H1 (cell line): ENCODE results near the gene LHX5. TPM values are rescaled to one million over a fixed set of nuclear protein-coding genes. Genes with fewer than 3 reads are reported as not detected.
A peak's percentile ranks its signal among the peaks of the same experiment; 100 is the strongest.

Experiments
- CTCF ChIA-PET: fragments of 300-600 bp; sonication (Branson Sonifier 250); formaldehyde crosslinking; loops from one replicate; lab custom pipeline; 2021; ENCODE audit not compliant: partially characterized antibody; lab: Charles Lee
- POLR2A ChIA-PET: fragments of 300-600 bp; sonication (Branson Sonifier 250); formaldehyde crosslinking; loops from one replicate; lab custom pipeline; 2021; ENCODE audit warnings: inconsistent platforms; ENCODE audit not compliant: partially characterized antibody; lab: Charles Lee
- DNase-seq, 2 experiments: peaks; one replicate each; pipeline versions ENCODE4 v3.0.0 to v3.0.0-alpha.2; 2010 to 2022; ENCODE audit warnings: low spot score in 2 of 2, low read depth in 1 of 2, mixed read lengths in 1 of 2
- FAIRE-seq: peaks from 2 replicates; lab custom pipeline; 2011; peaks lifted over from hg19 to GRCh38; lab: Jason Lieb, UNC
- H2AFZ ChIP-seq: 2 replicates; pipeline ENCODE4 v1.8.1; 2012; ENCODE audit warnings: low read length, inconsistent platforms
- H2AK5ac ChIP-seq: 2 replicates; pipeline ENCODE4 v1.6.1; 2013; ENCODE audit warnings: low read depth, low read length
- H2BK120ac ChIP-seq: replicated peaks from 2 replicates; pipeline ENCODE3; 2013; ENCODE audit warnings: low read depth, low read length, inconsistent platforms
- H2BK12ac ChIP-seq: 2 replicates; pipeline ENCODE4 v1.6.1; 2013; ENCODE audit warnings: low read depth, low read length
- H2BK15ac ChIP-seq: 2 replicates; pipeline ENCODE4 v1.6.1; 2013; ENCODE audit warnings: low read length
- H2BK20ac ChIP-seq: 2 replicates; pipeline ENCODE4 v1.6.1; 2013; ENCODE audit warnings: low read length
- H2BK5ac ChIP-seq: 2 replicates; pipeline ENCODE4 v1.6.1; 2013; ENCODE audit warnings: low read depth, low read length
- H3K14ac ChIP-seq: 2 replicates; pipeline ENCODE4 v1.6.1; 2013; ENCODE audit warnings: inconsistent platforms; ENCODE audit not compliant: insufficient read length
- H3K18ac ChIP-seq: 2 replicates; pipeline ENCODE4 v1.6.1; 2013; ENCODE audit warnings: low read length; ENCODE audit errors: extremely low read depth
- H3K23ac ChIP-seq: 2 replicates; pipeline ENCODE4 v1.6.1; 2013; ENCODE audit warnings: inconsistent platforms; ENCODE audit not compliant: insufficient read length
- H3K23me2 ChIP-seq: 2 replicates; pipeline ENCODE4 v1.6.1; 2013; ENCODE audit warnings: low read depth, low read length
- H3K27ac ChIP-seq: 2 replicates; pipeline ENCODE4 v1.6.1; 2011; ENCODE audit warnings: low read depth, low read length, inconsistent platforms
- H3K27me3 ChIP-seq, 4 experiments: replicated peaks in 1 of 4; 1 replicate in 1 of 4; 2 replicates in 3 of 4; pipeline versions ENCODE4 v1.6.1 to v1.8.1; 2011 to 2013; ENCODE audit warnings: low read length in 3 of 4, mild to moderate bottlenecking in 3 of 4, inconsistent platforms in 2 of 4, mixed read lengths in 2 of 4, moderate library complexity in 1 of 4; ENCODE audit not compliant: control insufficient read depth in 3 of 4, insufficient read depth in 3 of 4; ENCODE audit errors: extremely low read depth in 1 of 4
- H3K36me3 ChIP-seq, 4 experiments: 2 replicates each; pipeline versions ENCODE4 v1.6.1 to v1.8.1; 2011 to 2013; ENCODE audit warnings: mild to moderate bottlenecking in 4 of 4, low read length in 3 of 4, moderate library complexity in 2 of 4, control low read depth in 1 of 4, inconsistent platforms in 1 of 4; ENCODE audit not compliant: insufficient read depth in 4 of 4, control insufficient read depth in 2 of 4
- H3K4ac ChIP-seq: replicated peaks from 2 replicates; pipeline ENCODE3; 2013; ENCODE audit warnings: low read length, low read depth, mixed read lengths, inconsistent platforms; ENCODE audit not compliant: insufficient read length
- H3K4me1 ChIP-seq, 4 experiments: replicated peaks in 1 of 4; 1 replicate in 1 of 4; 2 replicates in 3 of 4; pipeline versions ENCODE4 v1.6.1 to v1.8.1; 2011 to 2013; ENCODE audit warnings: low read length in 3 of 4, inconsistent platforms in 2 of 4, mixed read lengths in 1 of 4; ENCODE audit not compliant: insufficient read depth in 4 of 4, control insufficient read depth in 3 of 4
- H3K4me2 ChIP-seq, 2 experiments: 2 replicates each; pipeline versions ENCODE4 v1.6.1 to v1.8.1; 2011 to 2013; ENCODE audit warnings: low read depth in 2 of 2, low read length in 2 of 2, control low read depth in 1 of 2, inconsistent platforms in 1 of 2, mild to moderate bottlenecking in 1 of 2; ENCODE audit not compliant: insufficient read depth in 1 of 2
- H3K4me3 ChIP-seq, 4 experiments: fragments of 200-600, 300-600 bp in 1 of 4; sonication (generic), shearing (Covaris generic), sonication (Bioruptor Twin) in 1 of 4; 2 replicates each; pipeline versions ENCODE4 v1.5.1 to v1.8.1; 2011 to 2016; ENCODE audit warnings: low read length in 4 of 4, low read depth in 3 of 4, control low read depth in 2 of 4, inconsistent platforms in 2 of 4, mild to moderate bottlenecking in 2 of 4, mixed read lengths in 1 of 4, moderate library complexity in 1 of 4; ENCODE audit not compliant: insufficient read depth in 2 of 4; ENCODE audit errors: extremely low read depth in 1 of 4
- H3K56ac ChIP-seq: replicated peaks from 2 replicates; pipeline ENCODE3; 2013; ENCODE audit warnings: low read depth, mild to moderate bottlenecking, mixed read lengths, low read length, inconsistent platforms; ENCODE audit not compliant: insufficient read length
- H3K79me1 ChIP-seq: 2 replicates; pipeline ENCODE4 v1.6.1; 2013; ENCODE audit warnings: low read depth, low read length, control low read depth
- H3K79me2 ChIP-seq, 2 experiments: 2 replicates each; pipeline versions ENCODE4 v1.6.1 to v1.8.1; 2012 to 2013; ENCODE audit warnings: low read length in 2 of 2, mild to moderate bottlenecking in 2 of 2, inconsistent platforms in 1 of 2; ENCODE audit not compliant: insufficient read depth in 2 of 2, control insufficient read depth in 1 of 2
- H3K9ac ChIP-seq, 4 experiments: replicated peaks in 1 of 4; 1 replicate in 1 of 4; 2 replicates in 3 of 4; pipeline versions ENCODE4 v1.6.1 to v1.8.1; 2011 to 2013; ENCODE audit warnings: low read depth in 3 of 4, low read length in 3 of 4, control low read depth in 2 of 4, mild to moderate bottlenecking in 2 of 4, moderate library complexity in 2 of 4, inconsistent platforms in 1 of 4; ENCODE audit errors: extremely low read depth in 1 of 4
- H3K9me3 ChIP-seq, 2 experiments: 2 replicates each; pipeline versions ENCODE4 v1.6.1 to v1.8.1; 2012 to 2013; ENCODE audit warnings: mild to moderate bottlenecking in 2 of 2, moderate library complexity in 2 of 2, control low read depth in 1 of 2, inconsistent platforms in 1 of 2, low read depth in 1 of 2, low read length in 1 of 2, mixed read lengths in 1 of 2; ENCODE audit not compliant: insufficient read depth in 2 of 2
- H4K20me1 ChIP-seq, 2 experiments: replicated peaks in 1 of 2; 2 replicates each; pipeline versions ENCODE3 to v1.8.1; 2011 to 2013; ENCODE audit warnings: inconsistent platforms in 2 of 2, low read length in 2 of 2, mild to moderate bottlenecking in 1 of 2; ENCODE audit not compliant: insufficient read depth in 2 of 2, control insufficient read depth in 1 of 2
- H4K5ac ChIP-seq: 2 replicates; pipeline ENCODE4 v1.6.1; 2013; ENCODE audit warnings: low read length, low read depth, mixed read lengths, inconsistent platforms; ENCODE audit not compliant: insufficient read length
- H4K8ac ChIP-seq: 2 replicates; pipeline ENCODE4 v1.8.0; 2013; ENCODE audit warnings: mild to moderate bottlenecking, moderate library complexity, low read length, inconsistent platforms; ENCODE audit not compliant: insufficient read depth; ENCODE audit errors: extremely low read depth
- H4K91ac ChIP-seq: replicated peaks from 2 replicates; pipeline ENCODE3; 2013; ENCODE audit warnings: low read length, mixed read lengths, inconsistent platforms; ENCODE audit not compliant: insufficient read length
- GABPA ChIP-seq: IDR thresholded peaks from 2 replicates; pipeline ENCODE4 v1.6.1; 2011; ENCODE audit warnings: mild to moderate bottlenecking, low read length, moderate library complexity, borderline replicate concordance; ENCODE audit not compliant: insufficient read depth
- SUZ12 ChIP-seq: fragments of 200-600 bp; sonication (generic); IDR thresholded peaks from 2 replicates; pipeline ENCODE4 v1.6.1; 2012; ENCODE audit warnings: mild to moderate bottlenecking, inconsistent platforms, low read length, moderate library complexity, mixed read lengths
- WGBS, 2 experiments: shearing (Covaris generic) in 1 of 2; methylation state at CpG; one replicate each; pipeline versions ENCODE4 v1.1.6 to v1.1.7; 2013 to 2015; ENCODE audit warnings: low lambda C conversion rate in 2 of 2, mixed read lengths in 2 of 2, inconsistent platforms in 1 of 2, low coverage in 1 of 2, missing lambda C conversion rate in 1 of 2; ENCODE audit not compliant: insufficient replicate concordance in 2 of 2, insufficient coverage in 1 of 2, insufficient read length in 1 of 2; ENCODE audit errors: extremely low coverage in 1 of 2, missing lambda C conversion rate in 1 of 2; 5-methylcytosine and 5-hydroxymethylcytosine counted together
- polyA plus RNA-seq, 7 experiments: library from polyadenylated mRNA; depleted of rRNA in 3 of 7; stranded (reverse) in 5 of 7; unstranded in 2 of 7; fragments of >200 nt in 5 of 7; fragments of 200-250 nt in 2 of 7; gene quantifications; 1 replicate in 5 of 7; 2 replicates in 1 of 7; 4 replicates in 1 of 7; pipeline versions ENCODE4 v1.2.1 to v1.2.3, GENCODE V29; 2011 to 2013; ENCODE audit warnings: missing spikeins in 2 of 7, mixed read lengths in 2 of 7
- total RNA-seq: library from RNA; stranded (reverse); fragmentation: NEBNext Ultra II Directional; extraction: Animal tissue kit (Norgen Biotek cat#: 25700); gene quantifications from 2 replicates; pipeline ENCODE4 v1.2.1, GENCODE V29; 2021

LHX5 gene
- total and polyA plus RNA-seq, 2 of the 8 experiments (the other 6 are each of a cell fraction or from before 2014, with no cell fraction given), result 0.47 to 1.1 TPM

- no peak overlapping the region for H3K14ac ChIP-seq
- H2BK15ac ChIP-seq, result 0 out of 2 replicates have a peak overlapping the region, but pooled peaks have one; percentile 46
- peaks cover 3 to 64% (median 7%) of the 10 kb centered on the region in 4 experiments; a peak in 5 of 8 replicates for H3K36me3 ChIP-seq
- no peaks in the 10 kb centered on the region for H3K9me3 ChIP-seq
- no peak overlapping the region; a peak in 2 of 7 replicates for H3K9ac ChIP-seq
- TF ChIP-seq SUZ12, result peak; percentile 69
- TF ChIP-seq GABPA, result no peak
- CTCF ChIA-PET, result interaction anchor here (1.0 to 1.5 kb wide), 4 partner anchors 10 to 271 kb away, joined by 3 to 6 read pairs (median 4); no protein-coding TSS in a partner anchor
- no peak overlapping the region for H2AFZ ChIP-seq
- peaks cover 71 to 74% (median 74%) of the 10 kb centered on the region in 4 experiments for H3K27me3 ChIP-seq
- peaks cover 4 to 53% (median 38%) of the 10 kb centered on the region in 4 experiments for H3K4me1 ChIP-seq
- H3K4me3 ChIP-seq, result peak overlapping the region; percentile 22 to 66 (median 48); a peak in 6 of 8 replicates
- DNase-seq (peak in 1 of 2 experiments; percentile 64), FAIRE-seq (no peak)
- no peak overlapping the region for H3K27ac ChIP-seq
- peak overlapping the region; percentile 48; the same call in 1 of the 2 replicates for H3K18ac ChIP-seq
- H4K8ac ChIP-seq, result peak overlapping the region; percentile 59; the same call in 1 of the 2 replicates
- H3K79me1 ChIP-seq, result no peaks in the 10 kb centered on the region
- H3K23ac ChIP-seq, result no peak overlapping the region
- H3K4me2 ChIP-seq, result peak overlapping the region; percentile 69 to 93
- H2BK12ac ChIP-seq, result 0 out of 2 replicates have a peak overlapping the region, but pooled peaks have one; percentile 60
- peak overlapping the region; percentile 48; the same call in 1 of the 2 replicates for H2BK20ac ChIP-seq
- H2BK120ac ChIP-seq, result no peak overlapping the region
- WGBS, 2 experiments, result 3% methylated on average over 15 of the region's 16 CpGs; no CpG with 5 or more reads in 1 of the 2 experiments
- POLR2A ChIA-PET, result interaction anchor here (0.9 to 2.5 kb wide), 2 partner anchors 10 to 14 kb away, joined by 4 to 14 read pairs; no protein-coding TSS in a partner anchor
- no peak overlapping the region for H3K56ac ChIP-seq
- H4K91ac ChIP-seq, result no peak overlapping the region
- no peak overlapping the region for H4K5ac ChIP-seq
- peaks cover 14 to 22% of the 10 kb centered on the region in 2 experiments for H4K20me1 ChIP-seq
- no peak overlapping the region for H3K4ac ChIP-seq
- no peak overlapping the region for H2AK5ac ChIP-seq
- H3K23me2 ChIP-seq, result peaks cover 12% of the 10 kb centered on the region; the same call in 1 of the 2 replicates
- H3K79me2 ChIP-seq, result no peaks in the 10 kb centered on the region
- H2BK5ac ChIP-seq, result no peak overlapping the region
These were observed 7.3 kb downstream of the LHX5 start for GRCh38 chr12:113464452-113464775.
